Glomerular endothelial cell (primary cell): ENCODE results near the gene ZNF18. TPM values are rescaled to one million over a fixed set of nuclear protein-coding genes. Genes with fewer than 3 reads are reported as not detected.

Experiments
- DNase-seq: peaks from one replicate; pipeline ENCODE4 v3.0.0-alpha.2; 2011; ENCODE audit warnings: low read depth, low spot score; ENCODE audit errors: extremely low read depth
- total RNA-seq: library from RNA; depleted of rRNA; stranded (reverse); fragments of >200 nt; gene quantifications from 2 replicates; pipeline ENCODE4 v1.2.3, GENCODE V29; 2015

Gene ZNF18
- total RNA-seq, result 5.1 and 9.7 TPM in 2 replicates

- peak; percentile 31 for DNase-seq
Measured at GRCh38 chr17:11997147-11997971, at the start of gene ZNF18. ZNF18 (minus strand) TSS chr17:11997475; CDS start chr17:11992829, 4,646 bp downstream.

GRCh38 chr17:12046786-12047185, 49.5 kb upstream of the ZNF18 start:
- DNase-seq, result no peak

- DNase-seq, result no peak
Measured at GRCh38 chr17:12043702-12044101, 46.4 kb upstream of the ZNF18 start.

- peak; percentile 36 for DNase-seq
Measured at GRCh38 chr17:12041312-12041711, 44.0 kb upstream of the ZNF18 start.

- DNase-seq, result no peak
Measured at GRCh38 chr17:12040478-12040877, 43.2 kb upstream of the ZNF18 start.

GRCh38 chr17:12037970-12038369, 40.7 kb upstream of the ZNF18 start:
- DNase-seq, result no peak

GRCh38 chr17:12035673-12036072, 38.4 kb upstream of the ZNF18 start:
- DNase-seq, result no peak

- no peak for DNase-seq
Measured at GRCh38 chr17:12034538-12034937, 37.3 kb upstream of the ZNF18 start.

GRCh38 chr17:12028611-12029010, 31.3 kb upstream of the ZNF18 start:
- DNase-seq, result no peak

- no peak for DNase-seq
Measured at GRCh38 chr17:12027658-12028057, 30.4 kb upstream of the ZNF18 start.

GRCh38 chr17:12024327-12024726, 27.1 kb upstream of the ZNF18 start:
- DNase-seq, result no peak

- DNase-seq, result no peak
Measured at GRCh38 chr17:12022310-12022709, 25.0 kb upstream of the ZNF18 start.

- DNase-seq, result no peak
Measured at GRCh38 chr17:12021623-12022140, 24.4 kb upstream of the ZNF18 start.

- DNase-seq, result no peak
Measured at GRCh38 chr17:12020642-12021622, 23.7 kb upstream of the ZNF18 start, which contains the start of gene MAP2K4. MAP2K4 (plus strand) TSS chr17:12020877; CDS start chr17:12020887, 10 bp downstream.

GRCh38 chr17:12007466-12007865, 10.2 kb upstream of the ZNF18 start:
- DNase-seq, result no peak

- DNase-seq, result no peak
Measured at GRCh38 chr17:11999696-12000095, 2.4 kb upstream of the ZNF18 start.

- DNase-seq, result no peak
Measured at GRCh38 chr17:11997972-11998233, 628 bp upstream of the ZNF18 start.

- DNase-seq, result peak; percentile 3
Measured at GRCh38 chr17:11996722-11997146, 541 bp downstream of the ZNF18 start.

- DNase-seq, result no peak
Measured at GRCh38 chr17:11991461-11991860, 5.8 kb downstream of the ZNF18 start.

GRCh38 chr17:11990363-11990983, 6.8 kb downstream of the ZNF18 start:
- DNase-seq, result no peak

- peak; percentile 20 for DNase-seq
Measured at GRCh38 chr17:11986942-11987329, 10.3 kb downstream of the ZNF18 start.
